Endothelial cell (in vitro differentiated cells): ENCODE results near the gene ZNF362. TPM values are rescaled to one million over a fixed set of nuclear protein-coding genes. Genes with fewer than 3 reads are reported as not detected.

Source experiments
- DNase-seq: peaks from one replicate; pipeline ENCODE4 v3.0.0; 2021; ENCODE audit warnings: low spot score
- H3K27ac Mint-ChIP-seq: one replicate; pipeline ENCODE4 v1.8.0; 2021; ENCODE audit warnings: mixed read lengths, inconsistent platforms; ENCODE audit not compliant: unreplicated experiment
- H3K27me3 Mint-ChIP-seq: one replicate; pipeline ENCODE4 v1.8.0; 2021; ENCODE audit warnings: mild to moderate bottlenecking, moderate library complexity, mixed read lengths, inconsistent platforms; ENCODE audit not compliant: unreplicated experiment
- H3K36me3 Mint-ChIP-seq: one replicate; pipeline ENCODE4 v1.8.0; 2021; ENCODE audit warnings: mild to moderate bottlenecking, low read depth, mixed read lengths, inconsistent platforms; ENCODE audit not compliant: unreplicated experiment
- H3K4me1 Mint-ChIP-seq: one replicate; pipeline ENCODE4 v1.8.0; 2021; ENCODE audit warnings: mild to moderate bottlenecking, mixed read lengths, inconsistent platforms; ENCODE audit not compliant: unreplicated experiment
- H3K4me3 Mint-ChIP-seq: one replicate; pipeline ENCODE4 v1.8.0; 2021; ENCODE audit warnings: mild to moderate bottlenecking, mixed read lengths, inconsistent platforms; ENCODE audit not compliant: unreplicated experiment
- H3K9me3 Mint-ChIP-seq: one replicate; pipeline ENCODE4 v1.8.0; 2021; ENCODE audit warnings: mixed read lengths, inconsistent platforms; ENCODE audit not compliant: unreplicated experiment
- total RNA-seq: library from RNA; stranded (reverse); fragmentation: NEBNext Ultra II Directional; extraction: Animal tissue kit (Norgen Biotek cat#: 25700); gene quantifications from one replicate; pipeline ENCODE4 v1.2.1, GENCODE V29; 2021; ENCODE audit not compliant: unreplicated experiment
- TF ChIP-seq, protein P1 (sequence below): fragments of 200-600 bp; sonication (generic); IDR thresholded peaks from one replicate; pipeline ENCODE4 v1.5.0; 2021; ENCODE audit warnings: antibody characterized with exemption; ENCODE audit not compliant: unreplicated experiment

Gene ZNF362
- total RNA-seq, 1 donor from 2014 or later: 70.0 TPM

- H3K36me3 Mint-ChIP-seq: peaks cover 10% of the 10 kb centered on the region
- H3K9me3 Mint-ChIP-seq: no peaks in the 10 kb centered on the region
Observed at GRCh38 chr1:33270808-33271465, 14.6 kb downstream of the ZNF362 start.

DNA sequence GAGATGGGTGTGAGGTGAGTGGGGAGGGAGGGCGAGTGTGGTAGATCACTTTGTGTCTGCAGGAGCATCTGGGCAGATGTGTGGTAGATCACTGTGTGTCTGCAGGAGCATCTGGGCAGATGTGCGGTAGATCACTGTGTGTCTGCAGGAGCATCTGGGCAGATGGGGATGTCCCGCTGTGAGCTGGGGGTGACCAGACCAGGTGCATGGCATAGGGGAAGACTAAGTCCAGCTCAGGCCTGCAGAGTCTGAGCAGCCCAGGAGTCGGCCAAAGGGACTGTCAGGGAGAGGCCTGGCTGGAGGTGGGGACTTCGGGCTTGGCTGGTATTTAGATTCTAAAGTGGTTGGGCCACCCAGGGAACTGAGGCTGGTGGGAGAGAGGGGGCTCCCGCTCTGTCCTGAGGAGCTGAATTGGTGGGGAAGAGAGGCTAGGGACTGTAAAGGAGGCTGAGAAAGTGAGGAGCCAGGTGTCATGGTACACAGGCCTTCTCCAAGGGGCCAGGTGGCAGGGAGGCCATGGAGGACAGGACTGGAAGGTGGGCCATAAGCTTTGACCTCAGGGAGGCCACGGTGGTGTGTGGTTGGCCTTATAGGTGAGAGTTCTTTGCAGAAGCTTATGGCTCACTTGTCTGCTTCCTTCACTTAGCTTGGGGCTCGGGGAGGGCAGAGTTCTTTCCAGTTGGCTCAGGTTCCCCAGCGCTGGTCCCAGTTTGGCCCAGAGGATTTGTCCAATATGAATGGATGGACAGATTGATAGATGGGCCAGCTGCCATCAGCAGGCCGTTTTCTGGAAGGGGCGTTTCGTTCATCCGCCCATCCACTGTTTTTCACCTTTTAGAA is 15.6 kb downstream of the ZNF362 start:
- no peak overlapping the region for H3K27ac Mint-ChIP-seq
- H3K4me1 Mint-ChIP-seq: peaks cover 41% of the 10 kb centered on the region

More at GRCh38 chr1:33270808-33271465, 14.6 kb downstream of the ZNF362 start:
- H3K27me3 Mint-ChIP-seq: peaks cover 7% of the 10 kb centered on the region
- peaks cover 43% of the 10 kb centered on the region for H3K4me1 Mint-ChIP-seq
- H3K4me3 Mint-ChIP-seq: no peak overlapping the region
- no peak for DNase-seq
- TF ChIP-seq, protein P1, sequence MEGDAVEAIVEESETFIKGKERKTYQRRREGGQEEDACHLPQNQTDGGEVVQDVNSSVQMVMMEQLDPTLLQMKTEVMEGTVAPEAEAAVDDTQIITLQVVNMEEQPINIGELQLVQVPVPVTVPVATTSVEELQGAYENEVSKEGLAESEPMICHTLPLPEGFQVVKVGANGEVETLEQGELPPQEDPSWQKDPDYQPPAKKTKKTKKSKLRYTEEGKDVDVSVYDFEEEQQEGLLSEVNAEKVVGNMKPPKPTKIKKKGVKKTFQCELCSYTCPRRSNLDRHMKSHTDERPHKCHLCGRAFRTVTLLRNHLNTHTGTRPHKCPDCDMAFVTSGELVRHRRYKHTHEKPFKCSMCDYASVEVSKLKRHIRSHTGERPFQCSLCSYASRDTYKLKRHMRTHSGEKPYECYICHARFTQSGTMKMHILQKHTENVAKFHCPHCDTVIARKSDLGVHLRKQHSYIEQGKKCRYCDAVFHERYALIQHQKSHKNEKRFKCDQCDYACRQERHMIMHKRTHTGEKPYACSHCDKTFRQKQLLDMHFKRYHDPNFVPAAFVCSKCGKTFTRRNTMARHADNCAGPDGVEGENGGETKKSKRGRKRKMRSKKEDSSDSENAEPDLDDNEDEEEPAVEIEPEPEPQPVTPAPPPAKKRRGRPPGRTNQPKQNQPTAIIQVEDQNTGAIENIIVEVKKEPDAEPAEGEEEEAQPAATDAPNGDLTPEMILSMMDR: no peak
- no peak overlapping the region for H3K27ac Mint-ChIP-seq

DNA sequence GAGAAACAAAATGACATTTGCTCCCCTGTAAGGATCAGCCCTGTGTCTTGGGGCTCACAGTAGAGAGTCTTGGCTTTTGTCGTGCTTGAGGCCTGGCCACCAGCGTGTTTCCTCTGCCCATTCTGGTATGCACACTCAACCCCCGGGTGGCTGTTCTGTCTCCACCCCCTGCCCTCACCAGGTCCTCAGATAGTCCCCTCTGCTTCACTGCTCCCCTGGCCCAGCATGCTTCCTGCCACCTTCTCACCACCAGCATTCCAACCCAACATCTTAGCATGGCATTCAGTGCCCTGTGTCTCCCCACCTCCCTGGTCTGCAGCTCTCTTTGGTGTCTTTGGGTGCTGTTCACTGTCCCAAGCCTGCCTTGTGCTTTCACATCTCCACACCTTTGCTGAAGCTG is 16.2 kb downstream of the ZNF362 start:
- Mint-ChIP-seq H3K36me3 (peaks cover 20% of the 10 kb centered on the region), H3K27me3 (peaks cover 6% of the 10 kb centered on the region), H3K27ac (peak overlapping the region; percentile 17), H3K4me3 (peak overlapping the region; percentile 52), H3K9me3 (no peaks in the 10 kb centered on the region), H3K4me1 (peaks cover 40% of the 10 kb centered on the region)
- TF ChIP-seq, protein P1: no peak
- no peak for DNase-seq

More for the DNA sequence above, 15.6 kb downstream of the ZNF362 start:
- Mint-ChIP-seq H3K27me3 (peaks cover 6% of the 10 kb centered on the region), H3K4me3 (peak overlapping the region; percentile 43), H3K36me3 (peaks cover 13% of the 10 kb centered on the region), H3K9me3 (no peaks in the 10 kb centered on the region)
- no peak for DNase-seq
- TF ChIP-seq, protein P1: no peak

DNA sequence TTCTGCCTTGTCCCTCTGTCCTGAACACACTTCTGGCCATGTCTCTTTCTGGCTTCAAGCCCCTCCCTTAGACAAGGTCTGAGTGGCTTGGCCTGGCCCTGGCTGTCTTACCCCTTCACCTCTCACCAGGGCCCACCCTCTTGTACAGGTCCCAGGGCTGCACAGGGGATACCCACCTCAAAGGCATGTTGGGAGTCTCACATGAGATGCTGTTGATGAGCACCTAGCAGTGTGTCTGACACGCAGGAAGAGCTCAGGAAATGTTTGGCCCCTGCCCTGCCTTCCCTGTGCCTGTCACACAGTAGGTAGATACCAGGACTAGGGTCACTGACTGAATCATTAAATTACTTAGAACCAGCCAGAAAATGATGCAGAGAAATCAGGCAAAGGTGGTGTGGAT is 16.6 kb downstream of the ZNF362 start:
- no peak for DNase-seq
- Mint-ChIP-seq H3K4me3 (peak overlapping the region; percentile 52), H3K9me3 (no peaks in the 10 kb centered on the region), H3K36me3 (peaks cover 20% of the 10 kb centered on the region), H3K27ac (peak overlapping the region; percentile 17), H3K27me3 (peaks cover 6% of the 10 kb centered on the region), H3K4me1 (peaks cover 35% of the 10 kb centered on the region)
- TF ChIP-seq, protein P1: no peak

- DNase-seq: no peak
- peaks cover 20% of the 10 kb centered on the region for H3K36me3 Mint-ChIP-seq
Observed at GRCh38 chr1:33273406-33273805, 17.1 kb downstream of the ZNF362 start.

More at GRCh38 chr1:33273406-33273805, 17.1 kb downstream of the ZNF362 start:
- TF ChIP-seq, protein P1: no peak
- no peak overlapping the region for H3K27ac Mint-ChIP-seq
- H3K27me3 Mint-ChIP-seq: peaks cover 6% of the 10 kb centered on the region
- H3K4me3 Mint-ChIP-seq: no peak overlapping the region
- H3K4me1 Mint-ChIP-seq: peaks cover 31% of the 10 kb centered on the region
- H3K9me3 Mint-ChIP-seq: no peaks in the 10 kb centered on the region
